Activated CD8-positive, alpha-beta memory T cell treated with anti-CD3 and anti-CD28 coated beads, Interleukin-2, amount 50 U/mL, for 4 hours (primary cell): ENCODE data around the gene DOCK11.

Source experiments
- DNase-seq: peaks from one replicate; pipeline ENCODE4 v3.0.0-alpha.2; 2020

Gene DOCK11

DNA sequence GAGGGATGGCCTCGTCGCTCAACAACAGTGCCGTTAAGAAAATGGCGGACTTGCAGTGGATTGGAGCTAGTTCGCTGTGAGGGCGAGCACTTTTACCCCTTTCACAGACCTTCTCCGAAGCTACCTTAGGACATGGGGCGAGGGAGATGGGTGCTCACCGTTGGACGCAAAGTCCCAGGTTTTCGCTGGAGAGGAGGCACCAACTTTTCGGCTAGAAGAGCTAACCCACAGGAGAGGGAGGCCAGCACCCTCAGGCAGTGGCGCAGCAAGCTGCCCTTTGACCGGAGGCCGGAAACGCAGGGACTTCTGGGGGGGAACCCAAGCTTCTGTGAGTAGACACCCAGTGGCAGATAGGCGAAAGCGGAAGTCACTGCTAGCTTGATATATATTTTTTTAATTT is 138.7 kb downstream of the DOCK11 start:
- DNase-seq = no peak

DNA sequence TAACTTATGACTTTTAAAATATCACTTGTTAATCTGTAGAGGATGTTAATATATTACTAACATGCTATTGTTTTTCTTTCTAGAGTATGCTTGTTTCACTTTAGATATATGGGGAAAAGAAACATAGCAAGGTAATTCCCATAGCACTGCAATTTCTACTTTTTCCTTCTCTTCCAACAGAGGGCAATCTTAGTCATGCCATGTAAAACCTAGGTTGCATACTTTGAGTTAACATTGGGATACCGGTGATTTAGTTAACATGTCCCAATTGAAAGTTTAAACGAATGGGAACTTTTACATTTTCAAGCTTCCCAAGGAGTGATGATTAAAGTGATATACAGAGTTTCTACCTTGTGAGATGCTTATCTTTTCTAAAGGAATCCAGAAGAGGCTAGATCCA is 142.4 kb downstream of the DOCK11 start:
- DNase-seq = no peak

- no peak for DNase-seq
These were observed 148.8 kb downstream of the DOCK11 start for GRCh38 chrX:118644378-118644777.

DNA sequence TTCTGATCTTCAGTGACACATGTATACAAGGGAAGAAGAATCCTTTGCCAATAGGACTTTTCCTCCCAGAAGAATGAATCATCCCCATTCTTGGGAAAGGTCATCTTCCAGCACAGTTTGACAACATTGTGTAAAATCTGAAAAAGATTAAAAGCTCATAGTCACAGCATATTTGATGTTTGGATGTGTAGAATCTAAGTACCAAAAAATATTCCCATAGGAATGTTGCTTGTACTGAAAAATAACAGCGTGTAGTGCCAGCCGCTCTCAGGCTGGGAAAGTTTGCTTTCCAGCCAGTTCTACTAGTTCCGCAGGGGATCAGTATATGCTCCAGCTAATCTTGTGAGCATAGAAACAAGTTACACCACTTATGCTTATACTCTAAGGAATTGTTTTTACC is 157.1 kb downstream of the DOCK11 start:
- no peak for DNase-seq

DNA sequence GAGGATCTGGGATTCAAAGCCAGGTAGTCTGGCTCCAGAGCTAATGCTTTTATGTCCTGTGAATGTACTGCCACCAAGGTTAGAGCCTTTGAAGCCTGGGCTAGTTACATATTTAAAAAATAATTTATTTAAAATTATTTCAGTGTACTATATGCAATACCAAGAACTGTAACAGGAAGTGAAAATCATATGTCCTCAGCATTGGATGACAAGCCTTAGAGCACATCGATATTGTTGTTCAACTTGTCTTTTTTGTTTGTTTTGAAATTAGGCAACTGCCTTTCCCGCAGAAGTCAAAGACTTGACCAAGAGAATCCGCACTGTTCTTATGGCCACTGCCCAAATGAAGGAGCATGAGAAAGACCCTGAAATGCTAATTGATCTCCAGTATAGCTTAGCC is 158.7 kb downstream of the DOCK11 start:
- no peak for DNase-seq

DNA sequence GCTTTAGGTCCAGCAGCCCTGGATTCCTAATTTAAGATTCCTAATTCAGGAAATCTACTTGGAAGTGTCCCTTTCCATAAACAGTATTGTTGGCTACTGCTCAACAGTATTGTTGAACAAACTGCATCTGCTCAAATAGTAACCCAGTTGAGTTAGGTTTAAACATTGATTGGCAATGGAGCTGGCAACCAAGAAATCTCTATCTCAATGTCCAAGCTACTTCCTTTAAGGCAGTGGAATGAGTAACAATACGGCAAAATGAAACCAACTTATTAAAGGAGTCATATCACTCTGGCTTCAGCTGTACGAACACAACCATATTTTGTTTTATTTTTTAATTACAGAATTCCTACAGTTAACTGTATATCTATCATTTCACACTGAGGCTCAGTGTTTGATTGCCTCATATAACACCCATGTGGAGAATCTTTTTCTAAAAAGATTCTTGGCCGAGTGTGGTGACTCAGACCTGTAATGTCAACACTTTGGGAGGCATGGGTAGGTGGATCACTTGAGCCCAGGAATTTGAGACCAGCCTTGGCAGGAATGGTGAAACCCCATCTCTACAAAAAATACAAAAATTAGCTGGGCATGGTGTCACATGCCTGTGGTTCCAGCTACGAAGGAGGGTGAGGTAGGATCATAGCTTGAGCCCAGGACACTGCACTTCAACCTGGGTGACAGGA is 160.1 kb downstream of the DOCK11 start:
- DNase-seq = no peak

GRCh38 chrX:118657413-118657812 is 161.8 kb downstream of the DOCK11 start:
- DNase-seq = no peak

DNA sequence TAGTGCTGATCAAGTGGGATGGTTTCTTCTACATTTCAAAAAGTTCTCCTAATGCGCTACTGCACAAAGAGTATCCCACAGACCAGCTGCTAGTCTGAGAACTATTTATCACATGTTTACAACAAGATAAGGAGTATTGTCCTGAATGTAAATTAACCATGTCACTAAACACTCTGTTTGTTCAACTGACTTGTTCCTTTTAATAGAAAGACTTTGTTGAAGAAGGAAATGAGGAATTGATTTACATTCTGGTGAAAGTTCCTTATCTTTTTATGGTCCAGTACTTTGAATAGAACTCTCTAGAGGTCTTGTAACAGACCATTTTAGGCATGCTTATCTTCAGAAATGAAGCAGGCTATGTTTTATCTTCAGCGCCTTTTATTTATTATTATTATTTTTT is 164.5 kb downstream of the DOCK11 start:
- DNase-seq = no peak

DNA sequence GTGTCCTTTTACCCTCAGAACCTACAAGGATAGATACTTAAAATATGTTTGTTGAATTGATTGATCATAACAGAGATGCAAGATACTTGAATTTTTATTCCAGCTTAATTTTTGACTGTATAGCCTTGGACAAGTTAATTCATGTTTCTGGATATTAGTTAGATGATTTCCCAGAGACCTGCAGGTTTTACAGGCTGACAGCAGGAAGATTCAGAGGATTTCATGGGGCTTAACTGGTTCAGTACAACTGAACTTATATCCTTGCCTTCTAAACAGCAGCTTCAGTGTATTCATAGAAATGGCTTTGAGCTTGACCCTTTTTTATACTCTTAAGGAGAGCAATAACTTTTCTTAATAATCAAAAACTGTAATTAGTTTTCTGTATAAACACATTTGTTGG is 169.6 kb downstream of the DOCK11 start:
- DNase-seq = no peak

DNA sequence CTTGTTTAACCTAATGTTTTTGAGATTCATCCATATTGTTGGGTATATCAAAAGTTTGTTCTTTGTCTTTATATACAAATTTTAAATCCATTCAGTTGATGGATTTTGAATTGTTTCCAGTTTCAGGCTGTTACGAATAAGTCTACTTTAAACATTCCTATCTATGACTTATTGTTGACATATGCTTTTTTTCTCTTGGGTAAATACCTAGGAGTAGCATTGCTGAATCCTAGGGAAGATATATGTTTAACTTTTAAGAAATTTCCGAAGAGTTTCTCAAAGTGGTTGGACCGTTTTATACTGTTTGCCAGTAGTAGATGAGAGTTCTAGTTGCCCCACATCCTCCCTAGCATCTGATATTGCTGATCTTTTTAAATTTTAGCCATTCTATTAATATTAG is 170.9 kb downstream of the DOCK11 start:
- no peak for DNase-seq

DNA sequence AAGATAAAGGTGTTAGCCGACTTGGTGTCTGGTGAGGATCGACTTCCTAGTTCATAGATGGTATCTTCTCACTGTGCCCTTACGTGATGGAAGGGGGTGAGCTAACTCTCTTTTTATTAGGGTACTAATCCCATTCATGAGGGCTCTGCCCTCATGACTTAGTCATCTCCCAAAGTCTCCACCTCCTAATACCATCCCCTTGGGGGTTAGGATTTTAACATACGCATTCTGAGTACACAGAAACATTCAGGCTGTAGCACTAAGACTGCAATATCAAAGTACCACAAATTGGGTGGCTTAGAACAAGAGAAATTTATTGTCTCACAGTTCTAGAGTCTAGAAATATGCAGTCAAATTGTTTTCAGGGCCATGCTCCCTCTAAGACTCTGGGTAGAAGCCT is 173.8 kb downstream of the DOCK11 start:
- no peak for DNase-seq

- DNase-seq = no peak
These were observed 179.8 kb downstream of the DOCK11 start for GRCh38 chrX:118675326-118675965.

DNA sequence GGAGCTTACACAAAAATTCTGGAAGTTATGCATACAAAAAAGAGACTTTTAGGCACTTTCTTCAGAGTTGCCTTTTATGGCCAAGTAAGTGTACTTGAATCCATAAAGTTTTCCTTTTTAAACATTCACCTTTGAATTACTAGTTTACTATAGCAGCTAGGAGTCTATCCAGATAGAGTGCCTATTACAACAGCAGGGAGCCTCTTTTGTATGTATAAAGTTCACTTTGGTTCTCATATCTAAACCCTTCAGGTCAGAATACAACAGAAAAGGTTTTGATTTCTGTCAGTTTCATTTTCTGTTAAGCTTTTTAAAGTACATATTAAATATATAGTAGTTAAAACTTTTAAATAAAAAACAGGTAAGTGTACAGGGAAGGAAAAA is 180.3 kb downstream of the DOCK11 start:
- DNase-seq = no peak

DNA sequence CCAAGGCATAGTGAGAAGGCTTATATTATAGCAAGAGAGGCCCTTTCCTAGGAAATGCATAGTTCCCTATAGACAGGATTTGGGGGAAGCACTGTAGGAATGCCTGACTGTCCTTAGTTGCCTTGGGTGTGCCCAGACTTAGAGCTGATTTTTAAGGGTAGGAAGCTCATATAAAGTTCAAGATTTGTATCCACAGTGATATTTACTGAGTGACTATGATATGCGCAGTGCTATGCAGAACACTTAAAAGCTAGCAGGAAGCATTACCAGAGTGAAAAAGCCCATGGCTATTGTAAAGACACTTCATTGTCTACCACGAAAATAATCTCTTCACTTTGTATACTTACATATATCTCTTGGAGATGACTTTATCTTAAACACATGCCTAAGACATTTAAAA is 181.7 kb downstream of the DOCK11 start:
- no peak for DNase-seq

DNA sequence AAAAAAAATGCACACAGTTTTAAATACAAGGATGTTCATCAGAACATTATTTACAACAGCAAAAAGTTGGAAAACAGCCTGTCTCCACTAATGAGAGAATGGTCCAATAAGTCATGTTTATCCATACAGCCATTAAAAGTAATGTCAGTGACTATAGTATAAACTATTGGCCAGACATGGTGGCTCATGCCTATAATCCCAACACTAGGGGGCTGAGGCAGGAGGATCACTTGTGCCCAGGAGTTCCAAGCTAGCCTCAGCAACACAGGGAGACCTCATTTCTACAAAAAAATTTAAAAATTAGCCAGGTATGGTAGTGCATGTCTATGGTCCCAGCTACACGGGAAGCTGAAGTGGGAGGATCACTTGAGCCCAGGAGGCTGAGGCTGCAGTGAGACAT is 183.7 kb downstream of the DOCK11 start:
- DNase-seq = no peak

GRCh38 chrX:118682258-118683014 is 186.8 kb downstream of the DOCK11 start:
- DNase-seq = no peak

DNA sequence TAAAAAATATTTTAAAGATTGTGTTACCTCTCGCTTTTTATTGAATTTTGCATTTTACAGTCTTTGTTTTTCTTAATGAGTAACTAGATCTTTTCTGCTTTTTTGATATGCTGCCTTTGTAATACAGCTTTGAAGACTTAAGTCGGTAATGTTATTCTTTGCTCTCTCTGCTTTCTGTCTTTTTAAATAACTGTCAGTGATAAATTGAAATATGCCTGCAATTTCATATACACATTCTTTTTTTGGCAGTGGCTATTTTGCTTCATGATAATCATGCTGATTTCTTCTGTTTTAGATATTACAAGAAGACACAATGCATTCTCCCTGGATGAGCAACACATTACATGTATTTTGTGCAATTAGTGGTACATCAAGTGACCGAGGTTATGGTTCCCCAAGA is 189.8 kb downstream of the DOCK11 start:
- DNase-seq = no peak

DNA sequence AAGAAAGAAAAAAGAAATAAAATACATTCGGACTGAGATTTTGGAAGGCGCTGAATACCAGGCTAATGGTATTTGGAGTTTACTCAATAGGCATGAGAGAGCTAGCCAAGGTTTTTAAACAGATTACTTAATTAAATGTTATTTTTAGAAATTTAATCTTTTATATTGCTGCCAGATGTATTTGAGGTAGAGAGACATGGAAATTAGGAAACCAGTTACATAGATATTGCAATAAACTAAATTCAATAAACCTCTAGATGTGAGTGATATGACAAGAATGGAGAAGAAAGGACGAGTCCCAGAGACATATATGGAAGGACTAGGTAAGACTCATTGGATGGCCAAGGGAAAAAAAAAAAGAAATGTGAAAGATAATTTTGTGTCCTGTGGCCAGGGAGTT is 193.3 kb downstream of the DOCK11 start:
- no peak for DNase-seq

GRCh38 chrX:118693843-118694242 is 198.2 kb downstream of the DOCK11 start:
- DNase-seq = no peak

DNA sequence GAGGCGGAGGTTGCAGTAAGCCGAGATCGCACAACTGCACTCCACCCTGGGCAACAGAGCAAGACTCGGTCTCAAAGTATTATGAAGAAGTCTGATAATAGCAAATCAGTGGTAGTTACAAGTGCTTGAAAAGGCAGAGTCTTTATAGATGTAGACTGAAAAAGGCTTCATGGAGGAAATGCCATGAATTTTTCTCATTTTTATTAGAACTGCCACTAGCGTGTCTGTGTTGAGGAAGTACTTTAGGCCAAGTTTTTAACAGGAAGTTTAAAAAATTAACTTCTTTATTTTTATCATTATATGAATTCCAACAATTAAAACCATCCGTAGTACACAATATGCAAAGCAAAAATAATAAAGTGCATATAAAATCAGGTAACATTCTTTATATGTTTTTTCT is 199.0 kb downstream of the DOCK11 start:
- DNase-seq = no peak

DNA sequence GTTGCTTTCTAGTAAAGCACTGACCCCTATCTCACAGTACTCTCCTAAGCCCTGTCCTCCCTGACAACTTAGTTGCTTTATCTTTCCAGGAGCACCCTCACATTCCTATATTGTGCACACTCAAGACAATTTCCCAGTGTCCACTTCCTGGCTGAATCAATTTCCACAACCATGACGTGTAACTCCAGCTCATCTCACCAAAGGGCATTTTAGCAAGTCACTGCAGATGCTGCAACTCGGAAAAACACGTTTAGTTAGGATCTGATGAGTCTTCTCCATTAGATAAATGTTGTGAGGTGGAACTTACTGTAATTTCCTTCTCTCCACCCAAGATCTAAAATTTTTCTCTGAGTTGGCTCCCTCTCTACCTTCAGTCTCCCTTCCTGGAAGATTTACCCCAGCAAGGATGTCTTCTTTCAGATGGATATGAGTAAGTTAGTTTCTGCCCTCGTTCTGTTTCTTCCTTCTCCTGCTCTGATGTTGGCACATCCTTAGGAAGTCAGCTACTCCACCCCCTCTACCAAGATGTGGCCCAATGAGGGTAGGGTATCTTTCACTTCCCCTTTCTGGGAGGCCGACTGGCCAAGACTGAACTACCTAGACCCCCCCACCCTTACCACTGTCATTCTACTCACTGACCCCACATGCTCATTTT is 203.0 kb downstream of the DOCK11 start:
- DNase-seq = no peak

DNA sequence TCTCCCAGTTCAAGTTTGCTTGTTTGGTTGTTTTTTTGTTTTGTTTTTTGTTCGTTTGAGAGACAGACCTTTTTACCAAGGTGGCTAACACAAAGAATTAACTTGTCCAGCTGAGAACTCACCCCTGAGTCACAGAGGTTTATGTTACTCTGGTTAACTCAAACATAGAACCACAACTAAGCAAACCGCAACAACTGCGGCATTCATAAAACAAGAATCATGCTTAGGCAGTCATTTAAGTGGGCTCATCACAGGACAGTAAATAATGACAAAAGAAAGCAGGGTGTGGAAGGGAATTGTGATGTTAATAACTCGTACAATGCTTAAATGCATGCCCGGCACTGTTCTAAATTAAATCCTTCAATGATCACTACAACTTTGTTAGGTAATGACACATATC is 207.1 kb downstream of the DOCK11 start:
- no peak for DNase-seq

DNA sequence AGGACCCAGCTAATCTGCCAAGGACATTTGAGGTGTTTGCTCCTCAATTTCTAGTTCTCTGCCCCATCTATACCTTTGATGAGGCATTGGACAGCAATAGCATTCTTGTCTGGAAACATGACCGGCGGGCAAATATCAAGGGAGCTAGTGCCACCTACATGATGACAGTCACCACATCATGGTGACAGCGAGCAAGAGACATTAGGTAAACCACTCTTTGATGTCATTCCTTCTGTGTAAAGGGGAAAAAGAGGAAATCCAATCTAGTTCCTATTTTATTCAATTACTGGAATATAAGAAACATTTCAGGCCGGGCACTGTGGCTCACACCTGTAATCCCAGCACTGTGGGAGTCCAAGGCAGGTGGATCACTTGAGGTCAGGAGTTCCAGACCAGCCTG is 211.1 kb downstream of the DOCK11 start:
- no peak for DNase-seq

DNA sequence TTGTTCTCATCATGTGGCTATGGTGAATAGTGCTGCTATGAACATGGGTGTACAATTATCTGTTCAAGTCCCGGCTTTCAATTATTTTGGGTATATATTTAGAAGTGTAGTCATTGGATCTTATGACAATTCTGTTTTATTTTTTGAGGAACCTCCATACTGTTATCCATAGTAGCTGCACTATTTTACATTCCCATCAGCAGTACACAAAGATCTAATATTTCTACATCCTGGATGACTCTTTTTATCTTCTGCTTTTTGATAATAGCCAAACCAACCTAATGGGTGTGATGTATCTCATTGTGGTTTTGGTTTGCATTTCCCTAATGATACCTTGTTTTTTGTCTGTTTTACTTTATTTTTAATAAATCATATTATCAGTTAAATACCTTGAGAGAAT is 218.9 kb downstream of the DOCK11 start:
- no peak for DNase-seq
